H1 (cell line): Measurements from ENCODE around the gene PTCH1. TPM values are rescaled to one million over a fixed set of nuclear protein-coding genes. Genes with fewer than 3 reads are reported as not detected.
A peak's percentile ranks its signal among the peaks of the same experiment; 100 is the strongest.

Experiments used
- CTCF ChIA-PET: fragments of 300-600 bp; sonication (Branson Sonifier 250); formaldehyde crosslinking; loops from one replicate; lab custom pipeline; 2021; ENCODE audit not compliant: partially characterized antibody; lab: Charles Lee
- POLR2A ChIA-PET: fragments of 300-600 bp; sonication (Branson Sonifier 250); formaldehyde crosslinking; loops from one replicate; lab custom pipeline; 2021; ENCODE audit warnings: inconsistent platforms; ENCODE audit not compliant: partially characterized antibody; lab: Charles Lee
- DNase-seq, 2 experiments: peaks; one replicate each; pipeline versions ENCODE4 v3.0.0 to v3.0.0-alpha.2; 2010 to 2022; ENCODE audit warnings: low spot score in 2 of 2, low read depth in 1 of 2, mixed read lengths in 1 of 2
- FAIRE-seq: peaks from 2 replicates; lab custom pipeline; 2011; peaks lifted over from hg19 to GRCh38; lab: Jason Lieb, UNC
- H2AFZ ChIP-seq: 2 replicates; pipeline ENCODE4 v1.8.1; 2012; ENCODE audit warnings: low read length, inconsistent platforms
- H2AK5ac ChIP-seq: 2 replicates; pipeline ENCODE4 v1.6.1; 2013; ENCODE audit warnings: low read depth, low read length
- H2BK120ac ChIP-seq: replicated peaks from 2 replicates; pipeline ENCODE3; 2013; ENCODE audit warnings: low read depth, low read length, inconsistent platforms
- H2BK12ac ChIP-seq: 2 replicates; pipeline ENCODE4 v1.6.1; 2013; ENCODE audit warnings: low read depth, low read length
- H2BK15ac ChIP-seq: 2 replicates; pipeline ENCODE4 v1.6.1; 2013; ENCODE audit warnings: low read length
- H2BK20ac ChIP-seq: 2 replicates; pipeline ENCODE4 v1.6.1; 2013; ENCODE audit warnings: low read length
- H2BK5ac ChIP-seq: 2 replicates; pipeline ENCODE4 v1.6.1; 2013; ENCODE audit warnings: low read depth, low read length
- H3K14ac ChIP-seq: 2 replicates; pipeline ENCODE4 v1.6.1; 2013; ENCODE audit warnings: inconsistent platforms; ENCODE audit not compliant: insufficient read length
- H3K18ac ChIP-seq: 2 replicates; pipeline ENCODE4 v1.6.1; 2013; ENCODE audit warnings: low read length; ENCODE audit errors: extremely low read depth
- H3K23ac ChIP-seq: 2 replicates; pipeline ENCODE4 v1.6.1; 2013; ENCODE audit warnings: inconsistent platforms; ENCODE audit not compliant: insufficient read length
- H3K23me2 ChIP-seq: 2 replicates; pipeline ENCODE4 v1.6.1; 2013; ENCODE audit warnings: low read depth, low read length
- H3K27ac ChIP-seq: 2 replicates; pipeline ENCODE4 v1.6.1; 2011; ENCODE audit warnings: low read depth, low read length, inconsistent platforms
- H3K27me3 ChIP-seq, 4 experiments: replicated peaks in 1 of 4; 1 replicate in 1 of 4; 2 replicates in 3 of 4; pipeline versions ENCODE4 v1.6.1 to v1.8.1; 2011 to 2013; ENCODE audit warnings: low read length in 3 of 4, mild to moderate bottlenecking in 3 of 4, inconsistent platforms in 2 of 4, mixed read lengths in 2 of 4, moderate library complexity in 1 of 4; ENCODE audit not compliant: control insufficient read depth in 3 of 4, insufficient read depth in 3 of 4; ENCODE audit errors: extremely low read depth in 1 of 4
- H3K36me3 ChIP-seq, 4 experiments: 2 replicates each; pipeline versions ENCODE4 v1.6.1 to v1.8.1; 2011 to 2013; ENCODE audit warnings: mild to moderate bottlenecking in 4 of 4, low read length in 3 of 4, moderate library complexity in 2 of 4, control low read depth in 1 of 4, inconsistent platforms in 1 of 4; ENCODE audit not compliant: insufficient read depth in 4 of 4, control insufficient read depth in 2 of 4
- H3K4ac ChIP-seq: replicated peaks from 2 replicates; pipeline ENCODE3; 2013; ENCODE audit warnings: low read length, low read depth, mixed read lengths, inconsistent platforms; ENCODE audit not compliant: insufficient read length
- H3K4me1 ChIP-seq, 4 experiments: replicated peaks in 1 of 4; 1 replicate in 1 of 4; 2 replicates in 3 of 4; pipeline versions ENCODE4 v1.6.1 to v1.8.1; 2011 to 2013; ENCODE audit warnings: low read length in 3 of 4, inconsistent platforms in 2 of 4, mixed read lengths in 1 of 4; ENCODE audit not compliant: insufficient read depth in 4 of 4, control insufficient read depth in 3 of 4
- H3K4me2 ChIP-seq, 2 experiments: 2 replicates each; pipeline versions ENCODE4 v1.6.1 to v1.8.1; 2011 to 2013; ENCODE audit warnings: low read depth in 2 of 2, low read length in 2 of 2, control low read depth in 1 of 2, inconsistent platforms in 1 of 2, mild to moderate bottlenecking in 1 of 2; ENCODE audit not compliant: insufficient read depth in 1 of 2
- H3K4me3 ChIP-seq, 4 experiments: fragments of 200-600, 300-600 bp in 1 of 4; sonication (generic), shearing (Covaris generic), sonication (Bioruptor Twin) in 1 of 4; 2 replicates each; pipeline versions ENCODE4 v1.5.1 to v1.8.1; 2011 to 2016; ENCODE audit warnings: low read length in 4 of 4, low read depth in 3 of 4, control low read depth in 2 of 4, inconsistent platforms in 2 of 4, mild to moderate bottlenecking in 2 of 4, mixed read lengths in 1 of 4, moderate library complexity in 1 of 4; ENCODE audit not compliant: insufficient read depth in 2 of 4; ENCODE audit errors: extremely low read depth in 1 of 4
- H3K56ac ChIP-seq: replicated peaks from 2 replicates; pipeline ENCODE3; 2013; ENCODE audit warnings: low read depth, mild to moderate bottlenecking, mixed read lengths, low read length, inconsistent platforms; ENCODE audit not compliant: insufficient read length
- H3K79me1 ChIP-seq: 2 replicates; pipeline ENCODE4 v1.6.1; 2013; ENCODE audit warnings: low read depth, low read length, control low read depth
- H3K79me2 ChIP-seq, 2 experiments: 2 replicates each; pipeline versions ENCODE4 v1.6.1 to v1.8.1; 2012 to 2013; ENCODE audit warnings: low read length in 2 of 2, mild to moderate bottlenecking in 2 of 2, inconsistent platforms in 1 of 2; ENCODE audit not compliant: insufficient read depth in 2 of 2, control insufficient read depth in 1 of 2
- H3K9ac ChIP-seq, 4 experiments: replicated peaks in 1 of 4; 1 replicate in 1 of 4; 2 replicates in 3 of 4; pipeline versions ENCODE4 v1.6.1 to v1.8.1; 2011 to 2013; ENCODE audit warnings: low read depth in 3 of 4, low read length in 3 of 4, control low read depth in 2 of 4, mild to moderate bottlenecking in 2 of 4, moderate library complexity in 2 of 4, inconsistent platforms in 1 of 4; ENCODE audit errors: extremely low read depth in 1 of 4
- H3K9me3 ChIP-seq, 2 experiments: 2 replicates each; pipeline versions ENCODE4 v1.6.1 to v1.8.1; 2012 to 2013; ENCODE audit warnings: mild to moderate bottlenecking in 2 of 2, moderate library complexity in 2 of 2, control low read depth in 1 of 2, inconsistent platforms in 1 of 2, low read depth in 1 of 2, low read length in 1 of 2, mixed read lengths in 1 of 2; ENCODE audit not compliant: insufficient read depth in 2 of 2
- H4K20me1 ChIP-seq, 2 experiments: replicated peaks in 1 of 2; 2 replicates each; pipeline versions ENCODE3 to v1.8.1; 2011 to 2013; ENCODE audit warnings: inconsistent platforms in 2 of 2, low read length in 2 of 2, mild to moderate bottlenecking in 1 of 2; ENCODE audit not compliant: insufficient read depth in 2 of 2, control insufficient read depth in 1 of 2
- H4K5ac ChIP-seq: 2 replicates; pipeline ENCODE4 v1.6.1; 2013; ENCODE audit warnings: low read length, low read depth, mixed read lengths, inconsistent platforms; ENCODE audit not compliant: insufficient read length
- H4K8ac ChIP-seq: 2 replicates; pipeline ENCODE4 v1.8.0; 2013; ENCODE audit warnings: mild to moderate bottlenecking, moderate library complexity, low read length, inconsistent platforms; ENCODE audit not compliant: insufficient read depth; ENCODE audit errors: extremely low read depth
- H4K91ac ChIP-seq: replicated peaks from 2 replicates; pipeline ENCODE3; 2013; ENCODE audit warnings: low read length, mixed read lengths, inconsistent platforms; ENCODE audit not compliant: insufficient read length
- CTBP2 ChIP-seq: IDR thresholded peaks from 2 replicates; pipeline ENCODE4 v1.7.0; 2011; ENCODE audit warnings: borderline replicate concordance, mild to moderate bottlenecking, moderate library complexity, mixed read lengths, low read length; ENCODE audit not compliant: insufficient read depth, insufficient read length
- JUND ChIP-seq: IDR thresholded peaks from 2 replicates; pipeline ENCODE4 v1.6.1; 2011; ENCODE audit warnings: mild to moderate bottlenecking, improper control_type of control experiment, low read length
- KDM4A ChIP-seq: IDR thresholded peaks from one replicate; pipeline ENCODE4 v1.7.1; 2012; ENCODE audit warnings: low read depth, mild to moderate bottlenecking, moderate library complexity, low read length, inconsistent platforms; ENCODE audit not compliant: severe bottlenecking
- RNF2 ChIP-seq: fragments of 200-900, 300-1000 bp; sonication (generic); IDR thresholded peaks from 2 replicates; pipeline ENCODE4 v1.7.1; 2016; ENCODE audit warnings: borderline replicate concordance, low read depth, mild to moderate bottlenecking, antibody characterized with exemption, low read length; ENCODE audit not compliant: poor library complexity, severe bottlenecking; ENCODE audit errors: missing control alignments
- SIN3A ChIP-seq, 2 experiments: IDR thresholded peaks in 1 of 2; conservative IDR thresholded peaks in 1 of 2; 2 replicates each; pipeline ENCODE4 v1.6.1; 2011 to 2012; ENCODE audit warnings: low read length in 2 of 2, improper control_type of control experiment in 1 of 2, low read depth in 1 of 2, mild to moderate bottlenecking in 1 of 2
- SP2 ChIP-seq: IDR thresholded peaks from 2 replicates; pipeline ENCODE4 v1.6.1; 2012; ENCODE audit warnings: mild to moderate bottlenecking, low read length, inconsistent platforms
- SRF ChIP-seq: IDR thresholded peaks from 2 replicates; pipeline ENCODE4 v1.6.1; 2011; ENCODE audit warnings: mild to moderate bottlenecking, low read depth, low read length, moderate library complexity
- TAF1 ChIP-seq: IDR thresholded peaks from 2 replicates; pipeline ENCODE4 v1.6.1; 2011; ENCODE audit warnings: mild to moderate bottlenecking, low read depth, low read length
- YY1 ChIP-seq: IDR thresholded peaks from 2 replicates; pipeline ENCODE4 v1.6.1; 2011; ENCODE audit warnings: low read depth, mild to moderate bottlenecking, low read length
- ZNF274 ChIP-seq: IDR thresholded peaks from 2 replicates; pipeline ENCODE4 v1.7.0; 2012; ENCODE audit warnings: low read length, borderline replicate concordance; ENCODE audit errors: extremely low read depth
- WGBS, 2 experiments: shearing (Covaris generic) in 1 of 2; methylation state at CpG; one replicate each; pipeline versions ENCODE4 v1.1.6 to v1.1.7; 2013 to 2015; ENCODE audit warnings: low lambda C conversion rate in 2 of 2, mixed read lengths in 2 of 2, inconsistent platforms in 1 of 2, low coverage in 1 of 2, missing lambda C conversion rate in 1 of 2; ENCODE audit not compliant: insufficient replicate concordance in 2 of 2, insufficient coverage in 1 of 2, insufficient read length in 1 of 2; ENCODE audit errors: extremely low coverage in 1 of 2, missing lambda C conversion rate in 1 of 2; 5-methylcytosine and 5-hydroxymethylcytosine counted together
- polyA plus RNA-seq, 7 experiments: library from polyadenylated mRNA; depleted of rRNA in 3 of 7; stranded (reverse) in 5 of 7; unstranded in 2 of 7; fragments of >200 nt in 5 of 7; fragments of 200-250 nt in 2 of 7; gene quantifications; 1 replicate in 5 of 7; 2 replicates in 1 of 7; 4 replicates in 1 of 7; pipeline versions ENCODE4 v1.2.1 to v1.2.3, GENCODE V29; 2011 to 2013; ENCODE audit warnings: missing spikeins in 2 of 7, mixed read lengths in 2 of 7
- total RNA-seq: library from RNA; stranded (reverse); fragmentation: NEBNext Ultra II Directional; extraction: Animal tissue kit (Norgen Biotek cat#: 25700); gene quantifications from 2 replicates; pipeline ENCODE4 v1.2.1, GENCODE V29; 2021

The PTCH1 gene
- total and polyA plus RNA-seq, 2 of the 8 experiments (the other 6 are each of a cell fraction or from before 2014, with no cell fraction given) = 6.4 to 34.1 TPM

DNA sequence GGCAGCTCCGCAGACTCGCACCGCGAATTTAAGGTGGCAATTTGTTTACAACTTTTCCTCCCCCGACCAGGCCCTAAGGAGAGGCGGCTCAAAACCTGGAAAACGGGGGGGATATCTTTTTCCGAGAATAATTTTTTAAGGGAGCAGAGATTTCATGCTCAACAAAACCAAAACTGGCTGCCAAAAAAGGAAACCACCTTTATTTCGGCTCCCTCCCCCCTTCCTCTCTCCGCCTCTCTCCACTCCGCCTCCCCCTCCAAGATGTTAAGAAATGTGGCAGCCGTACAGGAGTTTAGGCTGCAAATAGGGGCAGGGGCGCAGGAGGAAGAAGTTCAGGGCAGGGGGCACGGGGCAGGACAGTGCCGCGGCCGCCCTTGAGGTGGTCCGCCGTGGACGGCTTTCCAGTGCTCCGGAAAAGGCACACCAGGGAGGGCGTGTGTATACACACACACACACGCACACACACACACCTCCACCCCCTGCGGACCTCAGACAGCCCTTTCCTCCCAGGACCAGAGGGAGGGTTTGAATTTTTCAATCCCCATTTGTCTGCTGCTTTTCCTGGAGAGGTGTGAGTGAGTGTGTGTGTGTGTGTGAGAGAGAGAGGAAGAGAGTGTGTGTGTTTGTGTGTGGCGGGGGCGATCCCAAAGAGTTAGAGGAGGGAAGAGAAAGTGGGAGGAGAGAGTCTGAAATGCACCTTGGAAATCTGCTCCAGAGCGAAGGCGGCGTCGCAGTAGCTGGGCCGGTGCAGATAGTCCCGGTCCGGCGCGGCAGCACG, 9.1 kb downstream of the PTCH1 start:
- H4K8ac ChIP-seq = peak overlapping the region; percentile 72
- peaks cover 0 to 4% (median 3%) of the 10 kb centered on the region in 4 experiments; a peak in 3 of 7 replicates for H3K27me3 ChIP-seq
- H4K20me1 ChIP-seq = peaks cover 0 to 6% of the 10 kb centered on the region in 2 experiments
- peak overlapping the region; percentile 37 for H3K14ac ChIP-seq
- H3K18ac ChIP-seq = peak overlapping the region; percentile 98
- FAIRE-seq (no peak), DNase-seq (peak in 1 of 2 experiments; percentile 75)
- H3K4me2 ChIP-seq = peak overlapping the region; percentile 93 to 95
- H2BK5ac ChIP-seq = peak overlapping the region; percentile 90
- no peak overlapping the region for H2AFZ ChIP-seq
- H3K4ac ChIP-seq = no peak overlapping the region
- peak overlapping the region; percentile 71 for H3K56ac ChIP-seq
- ChIA-PET CTCF (no interaction called here), POLR2A (interaction anchor here (1.0 to 3.1 kb wide), 3 partner anchors 9 to 190 kb away, joined by 3 to 16 read pairs (median 8); partner anchors contain the start of genes FANCC and PTCH1)
- 1% methylated on average over 21 of the region's 36 CpGs; no CpG with 5 or more reads in 1 of the 2 experiments for whole genome bisulfite sequencing, 2 experiments
- H2AK5ac ChIP-seq = no peak overlapping the region
- H3K79me1 ChIP-seq = peaks cover 3% of the 10 kb centered on the region; the same call in 1 of the 2 replicates
- peak overlapping the region; percentile 40 for H4K5ac ChIP-seq
- H3K23me2 ChIP-seq = peaks cover 37% of the 10 kb centered on the region
- 0 out of 2 replicates have a peak overlapping the region, but pooled peaks have one; percentile 72 for H2BK20ac ChIP-seq
- H2BK15ac ChIP-seq = no peak overlapping the region
- peak overlapping the region; percentile 94; the same call in 1 of the 2 replicates for H2BK12ac ChIP-seq
- H3K23ac ChIP-seq = no peak overlapping the region
- H4K91ac ChIP-seq = peak overlapping the region; percentile 56
- no peak overlapping the region; the same call in 1 of the 2 replicates for H3K27ac ChIP-seq
- H3K4me1 ChIP-seq = peaks cover 4 to 21% (median 8%) of the 10 kb centered on the region in 4 experiments; a peak in 6 of 7 replicates
- no peak overlapping the region for H2BK120ac ChIP-seq
- H3K36me3 ChIP-seq = no peaks in the 10 kb centered on the region; a peak in 1 of 8 replicates
- no peaks in the 10 kb centered on the region for H3K9me3 ChIP-seq
- peak overlapping the region; percentile 67 to 75 (median 70); a peak in 6 of 7 replicates for H3K9ac ChIP-seq
- peaks cover 5 to 29% of the 10 kb centered on the region in 2 experiments; a peak in 3 of 4 replicates for H3K79me2 ChIP-seq
- peak overlapping the region; percentile 53 to 94 (median 94) for H3K4me3 ChIP-seq
- TF ChIP-seq ZNF274 (no peak), KDM4A (peak; percentile 74), SIN3A (conservative IDR thresholded peaks at IDR 0.05 in 1 of 2, IDR thresholded peaks at IDR 0.05 in 1 of 2; ENCODE audit: low read depth in 1 of 2, low read length in 2 of 2) (0 out of 4 replicates have a peak, but pooled peaks of 1 of the 2 experiments have one; percentile 44), RNF2 (no peak), SP2 (no peak), TAF1 (no peak), SRF (no peak), YY1 (0 out of 2 replicates have a peak, but pooled peaks have one; percentile 28), CTBP2 (no peak), JUND (no peak)
